Osteoblast (primary cell): Measurements from ENCODE around the gene PLOD3. TPM values are rescaled to one million over a fixed set of nuclear protein-coding genes. Genes with fewer than 3 reads are reported as not detected.

Experiments
- DNase-seq: peaks from one replicate; pipeline ENCODE4 v3.0.0; 2011; ENCODE audit warnings: low spot score, mixed read lengths; ENCODE audit not compliant: insufficient read length; ENCODE audit errors: missing footprints
- H2AFZ ChIP-seq: 2 replicates; pipeline ENCODE4 v1.6.0; 2011; ENCODE audit warnings: mild to moderate bottlenecking, low read length
- H3K27ac ChIP-seq: 2 replicates; pipeline ENCODE4 v1.5.1; 2011; ENCODE audit warnings: mild to moderate bottlenecking, low read depth, low read length, moderate library complexity
- H3K27me3 ChIP-seq: 2 replicates; pipeline ENCODE4 v1.6.0; 2012; ENCODE audit warnings: mild to moderate bottlenecking, control low read depth, inconsistent platforms, low read length, moderate library complexity; ENCODE audit not compliant: insufficient read depth
- H3K36me3 ChIP-seq: 2 replicates; pipeline ENCODE4 v1.5.1; 2011; ENCODE audit warnings: mild to moderate bottlenecking, low read length, control low read depth, moderate library complexity; ENCODE audit not compliant: insufficient read depth
- H3K4me1 ChIP-seq: 2 replicates; pipeline ENCODE4 v1.5.1; 2011; ENCODE audit warnings: mild to moderate bottlenecking, low read length, control low read depth, moderate library complexity; ENCODE audit not compliant: insufficient read depth
- H3K4me2 ChIP-seq: 2 replicates; pipeline ENCODE4 v1.6.0; 2011; ENCODE audit warnings: mild to moderate bottlenecking, low read length; ENCODE audit not compliant: insufficient read depth
- H3K4me3 ChIP-seq: fragments of 200-600 bp; sonication (generic); 3 replicates; pipeline ENCODE4 v1.5.1; 2012; ENCODE audit warnings: mild to moderate bottlenecking, low read length, inconsistent platforms; ENCODE audit not compliant: insufficient read depth
- H3K79me2 ChIP-seq: 2 replicates; pipeline ENCODE4 v1.6.0; 2012; ENCODE audit warnings: mild to moderate bottlenecking, low read length, control low read depth, inconsistent platforms; ENCODE audit not compliant: insufficient read depth
- H3K9me3 ChIP-seq: 2 replicates; pipeline ENCODE4 v1.5.1; 2011; ENCODE audit warnings: low read depth, low read length, control low read depth
- H4K20me1 ChIP-seq: 2 replicates; pipeline ENCODE4 v1.6.0; 2012; ENCODE audit warnings: mild to moderate bottlenecking, low read length, control low read depth; ENCODE audit not compliant: insufficient read depth
- total RNA-seq: library from RNA; depleted of rRNA; stranded (reverse); fragments of >200 nt; gene quantifications from 2 replicates; pipeline ENCODE4 v1.2.3, GENCODE V29; 2012
- TF ChIP-seq, protein P1 (sequence below): IDR thresholded peaks from 2 replicates; pipeline ENCODE4 v1.5.1; 2011; ENCODE audit warnings: mild to moderate bottlenecking, low read depth, low read length, moderate library complexity; ENCODE audit errors: extremely low read depth

The PLOD3 gene
- total RNA-seq, 1 donor = 81.8 TPM

DNA sequence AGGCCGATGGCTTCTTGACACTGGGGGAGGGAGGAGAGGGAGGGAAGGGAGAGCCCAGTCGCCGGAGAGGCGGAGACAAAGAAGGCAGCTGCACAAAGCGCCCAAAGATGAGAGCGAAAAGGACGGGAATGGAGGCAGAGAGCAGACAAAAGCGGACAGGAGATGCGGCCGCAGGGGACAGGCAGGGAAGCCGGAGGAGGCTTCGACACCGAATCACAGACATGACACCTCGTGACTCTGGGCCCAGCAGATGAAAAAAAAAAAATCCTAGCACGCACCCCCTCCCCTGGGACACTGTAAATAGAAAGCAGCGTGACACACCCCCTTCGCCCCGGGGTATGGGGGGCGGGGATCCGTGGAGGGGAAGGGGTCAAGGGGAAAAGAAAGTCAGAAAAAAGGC, 38.3 kb downstream of the PLOD3 start:
- Histone ChIP-seq H3K36me3 (no peaks in the 10 kb centered on the region), H4K20me1 (no peaks in the 10 kb centered on the region), H3K27ac (no peak overlapping the region), H3K4me3 (no peak overlapping the region), H3K4me1 (no peaks in the 10 kb centered on the region), H3K4me2 (no peak overlapping the region), H3K9me3 (no peaks in the 10 kb centered on the region), H3K79me2 (no peaks in the 10 kb centered on the region), H2AFZ (no peak overlapping the region), H3K27me3 (peaks cover 67% of the 10 kb centered on the region)
- TF ChIP-seq, protein P1, sequence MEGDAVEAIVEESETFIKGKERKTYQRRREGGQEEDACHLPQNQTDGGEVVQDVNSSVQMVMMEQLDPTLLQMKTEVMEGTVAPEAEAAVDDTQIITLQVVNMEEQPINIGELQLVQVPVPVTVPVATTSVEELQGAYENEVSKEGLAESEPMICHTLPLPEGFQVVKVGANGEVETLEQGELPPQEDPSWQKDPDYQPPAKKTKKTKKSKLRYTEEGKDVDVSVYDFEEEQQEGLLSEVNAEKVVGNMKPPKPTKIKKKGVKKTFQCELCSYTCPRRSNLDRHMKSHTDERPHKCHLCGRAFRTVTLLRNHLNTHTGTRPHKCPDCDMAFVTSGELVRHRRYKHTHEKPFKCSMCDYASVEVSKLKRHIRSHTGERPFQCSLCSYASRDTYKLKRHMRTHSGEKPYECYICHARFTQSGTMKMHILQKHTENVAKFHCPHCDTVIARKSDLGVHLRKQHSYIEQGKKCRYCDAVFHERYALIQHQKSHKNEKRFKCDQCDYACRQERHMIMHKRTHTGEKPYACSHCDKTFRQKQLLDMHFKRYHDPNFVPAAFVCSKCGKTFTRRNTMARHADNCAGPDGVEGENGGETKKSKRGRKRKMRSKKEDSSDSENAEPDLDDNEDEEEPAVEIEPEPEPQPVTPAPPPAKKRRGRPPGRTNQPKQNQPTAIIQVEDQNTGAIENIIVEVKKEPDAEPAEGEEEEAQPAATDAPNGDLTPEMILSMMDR = no peak
- DNase-seq = peak; percentile 83

- no peak overlapping the region for H2AFZ ChIP-seq
- peak; percentile 67 for DNase-seq
- peaks cover 6% of the 10 kb centered on the region for H3K4me1 ChIP-seq
- no peak overlapping the region for H3K27ac ChIP-seq
- no peaks in the 10 kb centered on the region for H3K36me3 ChIP-seq
- H4K20me1 ChIP-seq = no peaks in the 10 kb centered on the region
- no peak overlapping the region for H3K4me3 ChIP-seq
- H3K4me2 ChIP-seq = no peak overlapping the region
- no peaks in the 10 kb centered on the region for H3K9me3 ChIP-seq
- no peaks in the 10 kb centered on the region for H3K79me2 ChIP-seq
- TF ChIP-seq, protein P1 = no peak
- H3K27me3 ChIP-seq = peaks cover 82% of the 10 kb centered on the region
Measured at GRCh38 chr7:101177644-101178043, 39.7 kb downstream of the PLOD3 start.

DNA sequence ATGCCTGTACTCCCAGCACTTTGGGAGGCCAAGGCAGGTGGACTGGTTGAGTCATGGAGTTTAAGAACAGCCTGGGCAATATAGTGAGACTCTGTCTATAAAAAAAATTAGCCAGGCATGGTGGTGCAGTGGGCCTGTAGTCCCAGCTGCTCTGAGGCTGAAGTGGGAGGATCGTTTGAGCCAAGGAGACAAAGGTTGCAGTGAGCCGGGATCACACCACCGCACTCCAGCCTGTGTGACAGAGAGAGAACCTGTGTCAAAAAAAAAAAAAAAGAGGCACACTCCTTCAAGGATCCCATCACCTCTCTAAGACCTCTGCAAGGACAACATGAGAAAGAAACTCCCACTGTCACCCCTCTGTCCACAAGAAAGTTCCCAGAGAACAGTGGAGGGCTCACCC, 41.7 kb downstream of the PLOD3 start:
- H4K20me1 ChIP-seq = no peaks in the 10 kb centered on the region
- TF ChIP-seq, protein P1 = no peak

GRCh38 chr7:101174322-101174854, 43.0 kb downstream of the PLOD3 start:
- Histone ChIP-seq H3K79me2 (no peaks in the 10 kb centered on the region), H3K4me3 (no peak overlapping the region), H2AFZ (no peak overlapping the region), H3K4me1 (peaks cover 11% of the 10 kb centered on the region), H3K9me3 (no peaks in the 10 kb centered on the region), H4K20me1 (peaks cover 2% of the 10 kb centered on the region), H3K4me2 (no peak overlapping the region), H3K36me3 (no peaks in the 10 kb centered on the region), H3K27me3 (peaks cover 97% of the 10 kb centered on the region), H3K27ac (no peak overlapping the region)
- peak; percentile 42 for DNase-seq
- TF ChIP-seq, protein P1 = no peak

More for the DNA sequence above, 41.7 kb downstream of the PLOD3 start:
- DNase-seq = no peak
- no peak overlapping the region for H3K4me3 ChIP-seq
- H3K36me3 ChIP-seq = no peaks in the 10 kb centered on the region
- no peak overlapping the region for H2AFZ ChIP-seq
- peaks cover 97% of the 10 kb centered on the region for H3K27me3 ChIP-seq
- H3K27ac ChIP-seq = no peak overlapping the region
- H3K4me1 ChIP-seq = peaks cover 6% of the 10 kb centered on the region
- H3K79me2 ChIP-seq = no peaks in the 10 kb centered on the region
- no peak overlapping the region for H3K4me2 ChIP-seq
- H3K9me3 ChIP-seq = no peaks in the 10 kb centered on the region
